HCT116 (cell line): Measurements from ENCODE around the gene NRIP2.

Experiments used
- CBX3 ChIP-seq: IDR thresholded peaks from 2 replicates; pipeline ENCODE4 v1.6.1; 2012; ENCODE audit warnings: low read depth
- CEBPB ChIP-seq: IDR thresholded peaks from 2 replicates; pipeline ENCODE4 v1.6.1; 2012; ENCODE audit warnings: low read depth
- CTCF ChIP-seq, 3 experiments: fragments of 200-600 bp in 1 of 3; sonication (generic) in 1 of 3; IDR thresholded peaks in 2 of 3; conservative IDR thresholded peaks in 1 of 3; 2 replicates each; pipeline ENCODE4 v1.5.1; 2012 to 2017; ENCODE audit warnings: low read depth in 2 of 3, low read length in 2 of 3, antibody characterized with exemption in 1 of 3, borderline replicate concordance in 1 of 3, control low read depth in 1 of 3, mild to moderate bottlenecking in 1 of 3, mixed read lengths in 1 of 3, mixed run types in 1 of 3, moderate library complexity in 1 of 3; ENCODE audit not compliant: insufficient read depth in 1 of 3
- EGR1 ChIP-seq: IDR thresholded peaks from 2 replicates; pipeline ENCODE4 v1.6.1; 2012; ENCODE audit warnings: low read depth
- EZH2 ChIP-seq: fragments of 200-600 bp; sonication (generic); IDR thresholded peaks from 2 replicates; pipeline ENCODE4 v1.6.1; 2017; ENCODE audit warnings: antibody characterized with exemption, mixed run types
- POLR2A ChIP-seq: IDR thresholded peaks from 2 replicates; pipeline ENCODE4 v1.7.0; 2011; ENCODE audit warnings: borderline replicate concordance; ENCODE audit not compliant: insufficient read depth, insufficient read length; ENCODE audit errors: extremely low read depth
- POLR2AphosphoS5 ChIP-seq: IDR thresholded peaks from 2 replicates; pipeline ENCODE4 v1.6.1; 2011; ENCODE audit warnings: mild to moderate bottlenecking, low read depth, low read length, moderate library complexity
- RAD21 ChIP-seq: IDR thresholded peaks from 2 replicates; pipeline ENCODE4 v1.6.1; 2012; ENCODE audit warnings: low read depth, mild to moderate bottlenecking
- REST ChIP-seq: IDR thresholded peaks from 2 replicates; pipeline ENCODE4 v1.6.1; 2012; ENCODE audit warnings: low read depth
- SP1 ChIP-seq: IDR thresholded peaks from 2 replicates; pipeline ENCODE4 v1.6.1; 2012; ENCODE audit warnings: low read depth
- YY1 ChIP-seq: IDR thresholded peaks from 2 replicates; pipeline ENCODE4 v1.6.1; 2011; ENCODE audit warnings: low read length, low read depth, moderate library complexity, mild to moderate bottlenecking; ENCODE audit not compliant: insufficient replicate concordance; ENCODE audit errors: extremely low read depth
- ZNF274 ChIP-seq: fragments of 200-500 bp; sonication (Bioruptor generic); IDR thresholded peaks from 2 replicates; pipeline ENCODE4 v1.6.1; 2014; ENCODE audit warnings: mild to moderate bottlenecking, low read depth, low read length, inconsistent platforms
- TF ChIP-seq, protein P1 (sequence below): IDR thresholded peaks from 2 replicates; pipeline ENCODE4 v1.6.1; 2011; ENCODE audit warnings: mild to moderate bottlenecking, low read length, moderate library complexity; ENCODE audit not compliant: insufficient replicate concordance; ENCODE audit errors: extremely low read depth
- TF ChIP-seq, protein P2 (sequence below): IDR thresholded peaks from 2 replicates; pipeline ENCODE4 v1.6.1; 2012

- TF ChIP-seq REST = no peak
- TF ChIP-seq CEBPB = no peak
- TF ChIP-seq CTCF (IDR thresholded peaks at IDR 0.05 in 2 of 3, conservative IDR thresholded peaks at IDR 0.05 in 1 of 3; ENCODE audit: borderline replicate concordance in 1 of 3, insufficient read depth in 1 of 3, low read depth in 2 of 3, low read length in 2 of 3) = no peak
- TF ChIP-seq, protein P1, sequence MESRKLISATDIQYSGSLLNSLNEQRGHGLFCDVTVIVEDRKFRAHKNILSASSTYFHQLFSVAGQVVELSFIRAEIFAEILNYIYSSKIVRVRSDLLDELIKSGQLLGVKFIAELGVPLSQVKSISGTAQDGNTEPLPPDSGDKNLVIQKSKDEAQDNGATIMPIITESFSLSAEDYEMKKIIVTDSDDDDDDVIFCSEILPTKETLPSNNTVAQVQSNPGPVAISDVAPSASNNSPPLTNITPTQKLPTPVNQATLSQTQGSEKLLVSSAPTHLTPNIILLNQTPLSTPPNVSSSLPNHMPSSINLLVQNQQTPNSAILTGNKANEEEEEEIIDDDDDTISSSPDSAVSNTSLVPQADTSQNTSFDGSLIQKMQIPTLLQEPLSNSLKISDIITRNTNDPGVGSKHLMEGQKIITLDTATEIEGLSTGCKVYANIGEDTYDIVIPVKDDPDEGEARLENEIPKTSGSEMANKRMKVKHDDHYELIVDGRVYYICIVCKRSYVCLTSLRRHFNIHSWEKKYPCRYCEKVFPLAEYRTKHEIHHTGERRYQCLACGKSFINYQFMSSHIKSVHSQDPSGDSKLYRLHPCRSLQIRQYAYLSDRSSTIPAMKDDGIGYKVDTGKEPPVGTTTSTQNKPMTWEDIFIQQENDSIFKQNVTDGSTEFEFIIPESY = no peak
- no peak for TF ChIP-seq POLR2AphosphoS5
- TF ChIP-seq POLR2A = no peak
- TF ChIP-seq, protein P2, sequence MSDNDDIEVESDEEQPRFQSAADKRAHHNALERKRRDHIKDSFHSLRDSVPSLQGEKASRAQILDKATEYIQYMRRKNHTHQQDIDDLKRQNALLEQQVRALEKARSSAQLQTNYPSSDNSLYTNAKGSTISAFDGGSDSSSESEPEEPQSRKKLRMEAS = no peak
- no peak for TF ChIP-seq EGR1
- TF ChIP-seq EZH2 = no peak
- TF ChIP-seq CBX3 = no peak
- TF ChIP-seq RAD21 = no peak
- TF ChIP-seq ZNF274 = no peak
- no peak for TF ChIP-seq SP1
- TF ChIP-seq YY1 = no peak
Measured at GRCh38 chr12:2826721-2827515, 7.9 kb downstream of the NRIP2 start.
